Measurements from ENCODE around the gene TGFB1.

Gene TGFB1

GRCh38 chr19:41353466-41354342 lies at the start of gene TGFB1:
Gene TGFB1 (minus strand): TSS chr19:41353922. CDS start chr19:41353044, 878 bp downstream.
- peaks cover 0 to 16% (median 12%) of the 10 kb centered on the region in 11 experiments; a peak in 12 of 22 replicates for H3K36me3 ChIP-seq
- H3K27ac ChIP-seq, result peak within 1 kb of the TSS; percentile 76 to 91 (median 86)
- H3K9me3 ChIP-seq (replicated peaks in 1 of 11), result no peaks in the 10 kb centered on the region
- H4K20me1 ChIP-seq, result peaks cover 37 to 69% (median 55%) of the 10 kb centered on the region in 11 experiments
- H3K4me2 ChIP-seq, result peak within 1 kb of the TSS; percentile 84 to 97 (median 93)
- H3K4me1 ChIP-seq, result peaks cover 48 to 70% (median 66%) of the 10 kb centered on the region in 10 experiments
- no peaks in the 10 kb centered on the region for H3K27me3 ChIP-seq
- TF ChIP-seq Cebpa-rat (IDR thresholded peaks at IDR 0.05), result no peak
- H3K4me3 ChIP-seq, result peak within 1 kb of the TSS; percentile 87 to 99 (median 94)
- H3K9ac ChIP-seq, result peak within 1 kb of the TSS; percentile 83 to 94 (median 89)

GRCh38 chr19:41402010-41402409 lies 48.3 kb upstream of the TGFB1 start:
- Histone ChIP-seq H3K4me2 (peak overlapping the region in 2 of 11 experiments; percentile 50 to 54; a peak in 4 of 22 replicates), H3K9me3 (replicated peaks in 1 of 11) (no peaks in the 10 kb centered on the region), H3K4me1 (peaks cover 22 to 77% (median 50%) of the 10 kb centered on the region in 10 experiments), H3K9ac (peak overlapping the region in 2 of 11 experiments; percentile 13 to 35; a peak in 1 of 22 replicates), H3K36me3 (peaks cover 6 to 41% (median 23%) of the 10 kb centered on the region in 11 experiments; a peak in 14 of 22 replicates), H3K4me3 (no peak overlapping the region), H4K20me1 (no peaks in the 10 kb centered on the region; a peak in 1 of 22 replicates), H3K27me3 (no peaks in the 10 kb centered on the region), H3K27ac (peak overlapping the region in 3 of 11 experiments; percentile 28 to 52 (median 37); a peak in 2 of 22 replicates)
- TF ChIP-seq Cebpa-rat (IDR thresholded peaks at IDR 0.05), result no peak

GRCh38 chr19:41401483-41401882 lies 47.8 kb upstream of the TGFB1 start:
- H3K27ac ChIP-seq, result peak overlapping the region in 5 of 11 experiments; percentile 27 to 52 (median 31); a peak in 7 of 22 replicates
- no peak for TF ChIP-seq Cebpa-rat (IDR thresholded peaks at IDR 0.05)
- H3K4me3 ChIP-seq, result no peak overlapping the region
- H3K36me3 ChIP-seq, result peaks cover 6 to 41% (median 23%) of the 10 kb centered on the region in 11 experiments; a peak in 14 of 22 replicates
- H3K9ac ChIP-seq, result peak overlapping the region in 3 of 11 experiments; percentile 13 to 37 (median 35); a peak in 3 of 22 replicates
- H3K9me3 ChIP-seq (replicated peaks in 1 of 11), result no peaks in the 10 kb centered on the region
- H4K20me1 ChIP-seq, result no peaks in the 10 kb centered on the region; a peak in 1 of 22 replicates
- no peaks in the 10 kb centered on the region for H3K27me3 ChIP-seq
- H3K4me2 ChIP-seq, result peak overlapping the region in 5 of 11 experiments; percentile 37 to 54 (median 49); a peak in 10 of 22 replicates
- peaks cover 19 to 73% (median 45%) of the 10 kb centered on the region in 10 experiments for H3K4me1 ChIP-seq

- no peak for TF ChIP-seq Cebpa-rat (IDR thresholded peaks at IDR 0.05)
- Histone ChIP-seq H3K27me3 (no peaks in the 10 kb centered on the region), H3K4me3 (peak overlapping the region in 4 of 10 experiments; percentile 85 to 95 (median 90); a peak in 5 of 20 replicates), H3K4me2 (peak overlapping the region; percentile 80 to 98 (median 89); a peak in 21 of 22 replicates), H4K20me1 (peaks cover 0 to 15% (median 0%) of the 10 kb centered on the region in 11 experiments; a peak in 5 of 22 replicates), H3K27ac (peak overlapping the region in 7 of 11 experiments; percentile 28 to 98 (median 95); a peak in 6 of 22 replicates), H3K4me1 (peaks cover 39 to 73% (median 51%) of the 10 kb centered on the region in 10 experiments), H3K36me3 (peaks cover 6 to 31% (median 20%) of the 10 kb centered on the region in 11 experiments; a peak in 13 of 22 replicates), H3K9ac (peak overlapping the region; percentile 86 to 97 (median 96); a peak in 19 of 22 replicates), H3K9me3 (replicated peaks in 1 of 11) (no peaks in the 10 kb centered on the region)
Observed at GRCh38 chr19:41399525-41399924, 45.8 kb upstream of the TGFB1 start.

GRCh38 chr19:41399091-41399490 lies 45.4 kb upstream of the TGFB1 start:
- H3K4me3 ChIP-seq, result peak overlapping the region; percentile 74 to 95 (median 91)
- peak overlapping the region; percentile 86 to 97 (median 96) for H3K9ac ChIP-seq
- peaks cover 43 to 76% (median 55%) of the 10 kb centered on the region in 10 experiments for H3K4me1 ChIP-seq

GRCh38 chr19:41398598-41398997 lies 44.9 kb upstream of the TGFB1 start:
- TF ChIP-seq Cebpa-rat (IDR thresholded peaks at IDR 0.05), result no peak
- no peaks in the 10 kb centered on the region for H3K9me3 ChIP-seq (replicated peaks in 1 of 11)
- H4K20me1 ChIP-seq, result peaks cover 0 to 22% (median 0%) of the 10 kb centered on the region in 11 experiments; a peak in 8 of 22 replicates
- H3K36me3 ChIP-seq, result peaks cover 11 to 39% (median 20%) of the 10 kb centered on the region in 11 experiments; a peak in 16 of 22 replicates
- H3K27me3 ChIP-seq, result no peaks in the 10 kb centered on the region
- peak overlapping the region; percentile 80 to 98 (median 89) for H3K4me2 ChIP-seq
- H3K27ac ChIP-seq, result peak overlapping the region; percentile 93 to 98 (median 96); a peak in 21 of 22 replicates
- peak overlapping the region; percentile 74 to 95 (median 91) for H3K4me3 ChIP-seq
- H3K9ac ChIP-seq, result peak overlapping the region; percentile 86 to 97 (median 96)
- H3K4me1 ChIP-seq, result peaks cover 44 to 76% (median 58%) of the 10 kb centered on the region in 10 experiments

More at GRCh38 chr19:41399091-41399490, 45.4 kb upstream of the TGFB1 start:
- Histone ChIP-seq H3K36me3 (peaks cover 7 to 35% (median 20%) of the 10 kb centered on the region in 11 experiments; a peak in 14 of 22 replicates), H3K27ac (peak overlapping the region in 10 of 11 experiments; percentile 93 to 98 (median 96); a peak in 16 of 22 replicates), H4K20me1 (peaks cover 0 to 17% (median 0%) of the 10 kb centered on the region in 11 experiments; a peak in 5 of 22 replicates), H3K9me3 (replicated peaks in 1 of 11) (no peaks in the 10 kb centered on the region), H3K27me3 (no peaks in the 10 kb centered on the region), H3K4me2 (peak overlapping the region; percentile 80 to 98 (median 89))
- TF ChIP-seq Cebpa-rat (IDR thresholded peaks at IDR 0.05), result no peak

- peak overlapping the region; percentile 86 to 97 (median 96) for H3K9ac ChIP-seq
- H3K27me3 ChIP-seq, result no peaks in the 10 kb centered on the region
- peaks cover 44 to 76% (median 58%) of the 10 kb centered on the region in 10 experiments for H3K4me1 ChIP-seq
- peaks cover 10 to 39% (median 16%) of the 10 kb centered on the region in 11 experiments; a peak in 18 of 22 replicates for H3K36me3 ChIP-seq
- peak overlapping the region; percentile 74 to 95 (median 91) for H3K4me3 ChIP-seq
- H3K4me2 ChIP-seq, result peak overlapping the region; percentile 80 to 98 (median 89)
- no peaks in the 10 kb centered on the region for H3K9me3 ChIP-seq (replicated peaks in 1 of 11)
- peak overlapping the region; percentile 93 to 98 (median 96) for H3K27ac ChIP-seq
- H4K20me1 ChIP-seq, result peaks cover 0 to 28% (median 3%) of the 10 kb centered on the region in 11 experiments; a peak in 9 of 22 replicates
- no peak for TF ChIP-seq Cebpa-rat (IDR thresholded peaks at IDR 0.05)
Observed at GRCh38 chr19:41398050-41398418, 44.3 kb upstream of the TGFB1 start.
